Neural cell (in vitro differentiated cells): ENCODE results near the gene ALDH16A1.

Source experiments
- CTCF ChIP-seq: fragments of 450-650 bp; IDR thresholded peaks from 2 replicates; pipeline ENCODE4 v1.5.1; 2014; ENCODE audit warnings: antibody characterized with exemption, mild to moderate bottlenecking, moderate library complexity; ENCODE audit not compliant: poor library complexity, severe bottlenecking
- EP300 ChIP-seq: fragments of 450-650 bp; conservative IDR thresholded peaks from 2 replicates; pipeline ENCODE4 v1.6.1; 2014; ENCODE audit warnings: antibody characterized with exemption, mild to moderate bottlenecking, moderate library complexity; ENCODE audit not compliant: poor library complexity, severe bottlenecking
- EZH2 ChIP-seq: fragments of 200-600, 300-800 bp; shearing (Covaris generic), sonication (generic); IDR thresholded peaks from 2 replicates; pipeline ENCODE4 v1.6.1; 2014; ENCODE audit warnings: antibody characterized with exemption, low read length, borderline replicate concordance, mild to moderate bottlenecking; ENCODE audit not compliant: insufficient read depth, poor library complexity, severe bottlenecking
- POLR2AphosphoS5 ChIP-seq: IDR thresholded peaks from 2 replicates; pipeline ENCODE4 v1.6.1; 2012
- RAD21 ChIP-seq: fragments of 450-650 bp; conservative IDR thresholded peaks from 2 replicates; pipeline ENCODE4 v1.6.1; 2014; ENCODE audit warnings: antibody characterized with exemption, mild to moderate bottlenecking, moderate library complexity
- REST ChIP-seq: IDR thresholded peaks from 2 replicates; pipeline ENCODE4 v1.6.1; 2012; ENCODE audit warnings: borderline replicate concordance

GRCh38 chr19:49453013-49453756 is at the start of gene ALDH16A1:
- TF ChIP-seq POLR2AphosphoS5 (peak; percentile 99), REST (peak; percentile 75), CTCF (no peak), EZH2 (no peak), EP300 (peak; percentile 28), RAD21 (no peak)
